Esophagus muscularis mucosa (tissue), 4 donors: ENCODE measurements around the gene UBL5.

Experiments used
- EP300 ChIP-seq: sonication (generic); formaldehyde crosslinking; IDR thresholded peaks from one replicate; pipeline ENCODE4 v1.6.1; 2017; ENCODE audit warnings: antibody characterized with exemption
- POLR2AphosphoS5 ChIP-seq, 2 donors: sonication (generic); formaldehyde crosslinking; IDR thresholded peaks; one replicate each; pipeline ENCODE4 v1.6.1; 2017; ENCODE audit warnings: antibody characterized with exemption in 2 of 2
- TF ChIP-seq, protein P1 (sequence below), 3 experiments: fragments of 200-600 bp in 2 of 3; fragments of 450-650 bp in 1 of 3; sonication (generic) in 2 of 3; IDR thresholded peaks; one replicate each; pipeline ENCODE4 v1.5.1; 2017 to 2019; ENCODE audit warnings: antibody characterized with exemption in 3 of 3, mild to moderate bottlenecking in 2 of 3, moderate library complexity in 1 of 3

DNA sequence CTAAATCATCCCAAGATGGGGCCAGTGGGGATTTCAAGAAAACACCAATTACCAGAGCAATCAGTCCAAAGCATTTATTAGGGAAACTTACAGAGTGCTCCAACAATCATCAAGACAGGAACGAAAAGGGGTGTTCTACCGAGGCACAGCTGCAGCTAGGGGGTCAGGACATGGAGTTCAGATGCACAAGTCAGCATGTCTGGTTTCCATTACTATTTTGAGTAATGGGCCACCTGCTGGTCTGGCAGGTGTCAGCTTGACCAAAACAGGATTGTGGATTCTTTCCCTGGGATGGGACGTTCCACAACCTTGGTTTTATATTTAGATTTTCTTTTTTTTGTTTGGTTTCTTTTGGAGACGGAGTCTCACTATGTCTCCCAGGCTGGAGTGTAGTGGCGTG is 3.9 kb upstream of the UBL5 start:
- TF ChIP-seq, protein P1, sequence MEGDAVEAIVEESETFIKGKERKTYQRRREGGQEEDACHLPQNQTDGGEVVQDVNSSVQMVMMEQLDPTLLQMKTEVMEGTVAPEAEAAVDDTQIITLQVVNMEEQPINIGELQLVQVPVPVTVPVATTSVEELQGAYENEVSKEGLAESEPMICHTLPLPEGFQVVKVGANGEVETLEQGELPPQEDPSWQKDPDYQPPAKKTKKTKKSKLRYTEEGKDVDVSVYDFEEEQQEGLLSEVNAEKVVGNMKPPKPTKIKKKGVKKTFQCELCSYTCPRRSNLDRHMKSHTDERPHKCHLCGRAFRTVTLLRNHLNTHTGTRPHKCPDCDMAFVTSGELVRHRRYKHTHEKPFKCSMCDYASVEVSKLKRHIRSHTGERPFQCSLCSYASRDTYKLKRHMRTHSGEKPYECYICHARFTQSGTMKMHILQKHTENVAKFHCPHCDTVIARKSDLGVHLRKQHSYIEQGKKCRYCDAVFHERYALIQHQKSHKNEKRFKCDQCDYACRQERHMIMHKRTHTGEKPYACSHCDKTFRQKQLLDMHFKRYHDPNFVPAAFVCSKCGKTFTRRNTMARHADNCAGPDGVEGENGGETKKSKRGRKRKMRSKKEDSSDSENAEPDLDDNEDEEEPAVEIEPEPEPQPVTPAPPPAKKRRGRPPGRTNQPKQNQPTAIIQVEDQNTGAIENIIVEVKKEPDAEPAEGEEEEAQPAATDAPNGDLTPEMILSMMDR (IDR thresholded peaks at IDR 0.05) = no peak
- TF ChIP-seq EP300 (no peak), POLR2AphosphoS5 (IDR thresholded peaks at IDR 0.05) (no peak)
